Gastrocnemius medialis (tissue), 4 donors: ENCODE measurements around the gene C10orf71.

ENCODE experiments used
- POLR2A ChIP-seq, 2 donors: fragments of 450-650 bp; IDR thresholded peaks; one replicate each; pipeline ENCODE4 v1.6.1; 2017; ENCODE audit warnings: antibody characterized with exemption in 2 of 2, mild to moderate bottlenecking in 2 of 2, moderate library complexity in 2 of 2
- TF ChIP-seq, protein P1 (sequence below), 5 experiments: fragments of 450-650 bp in 3 of 5; fragments of 200-600 bp in 2 of 5; sonication (generic) in 2 of 5; IDR thresholded peaks in 4 of 5; conservative IDR thresholded peaks in 1 of 5; 1 replicate in 4 of 5; 2 replicates in 1 of 5; pipeline ENCODE4 v1.5.1; 2016 to 2019; ENCODE audit warnings: antibody characterized with exemption in 5 of 5, mild to moderate bottlenecking in 3 of 5, moderate library complexity in 3 of 5

DNA sequence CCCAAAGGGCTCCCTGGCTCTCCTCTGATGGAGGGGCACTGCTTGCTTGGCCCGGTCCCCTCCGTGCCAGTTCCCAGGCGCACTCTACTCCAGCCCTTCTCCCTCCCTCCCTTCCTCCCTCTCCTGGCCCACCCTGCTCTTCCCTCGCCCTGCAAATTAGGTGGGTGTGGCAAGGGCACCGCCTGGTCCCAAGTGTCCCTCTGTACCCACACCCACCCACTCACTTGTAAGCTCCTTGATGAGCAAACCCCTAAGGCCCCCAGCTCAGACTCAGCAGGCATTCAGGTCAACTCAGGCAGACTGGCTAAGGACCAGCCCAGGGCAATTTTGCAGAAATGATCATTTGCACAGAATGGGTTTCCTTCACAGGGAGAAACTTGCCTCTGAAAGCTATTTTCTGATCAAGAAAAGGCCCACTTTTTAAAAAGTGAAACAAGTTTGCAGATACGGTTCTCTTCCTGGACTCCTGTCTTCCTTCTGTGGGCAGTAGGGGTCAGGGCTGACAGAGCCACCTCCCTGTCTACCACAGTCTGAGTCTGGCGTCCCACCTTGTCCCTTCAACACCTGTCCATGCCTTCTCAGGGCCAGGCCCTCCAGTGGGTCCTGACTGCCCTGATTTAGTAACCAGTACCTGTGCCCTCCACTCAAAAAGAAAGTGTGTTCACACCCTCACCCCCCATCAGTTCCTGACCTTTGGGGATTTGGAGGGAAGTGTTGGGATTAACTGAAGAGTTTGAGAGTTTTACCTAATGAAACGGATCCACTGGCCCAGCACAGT lies 28.3 kb downstream of the C10orf71 start:
- TF ChIP-seq, protein P1, sequence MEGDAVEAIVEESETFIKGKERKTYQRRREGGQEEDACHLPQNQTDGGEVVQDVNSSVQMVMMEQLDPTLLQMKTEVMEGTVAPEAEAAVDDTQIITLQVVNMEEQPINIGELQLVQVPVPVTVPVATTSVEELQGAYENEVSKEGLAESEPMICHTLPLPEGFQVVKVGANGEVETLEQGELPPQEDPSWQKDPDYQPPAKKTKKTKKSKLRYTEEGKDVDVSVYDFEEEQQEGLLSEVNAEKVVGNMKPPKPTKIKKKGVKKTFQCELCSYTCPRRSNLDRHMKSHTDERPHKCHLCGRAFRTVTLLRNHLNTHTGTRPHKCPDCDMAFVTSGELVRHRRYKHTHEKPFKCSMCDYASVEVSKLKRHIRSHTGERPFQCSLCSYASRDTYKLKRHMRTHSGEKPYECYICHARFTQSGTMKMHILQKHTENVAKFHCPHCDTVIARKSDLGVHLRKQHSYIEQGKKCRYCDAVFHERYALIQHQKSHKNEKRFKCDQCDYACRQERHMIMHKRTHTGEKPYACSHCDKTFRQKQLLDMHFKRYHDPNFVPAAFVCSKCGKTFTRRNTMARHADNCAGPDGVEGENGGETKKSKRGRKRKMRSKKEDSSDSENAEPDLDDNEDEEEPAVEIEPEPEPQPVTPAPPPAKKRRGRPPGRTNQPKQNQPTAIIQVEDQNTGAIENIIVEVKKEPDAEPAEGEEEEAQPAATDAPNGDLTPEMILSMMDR (IDR thresholded peaks at IDR 0.05 in 4 of 5, conservative IDR thresholded peaks at IDR 0.05 in 1 of 5), result no peak
- no peak for TF ChIP-seq POLR2A (IDR thresholded peaks at IDR 0.05)
